ENCODE results near the gene TTN. TPM values are rescaled to one million over a fixed set of nuclear protein-coding genes. Genes with fewer than 3 reads are reported as not detected.

TTN gene
- total RNA-seq, 1 experiment from 2014 or later = under 0.01 TPM

DNA sequence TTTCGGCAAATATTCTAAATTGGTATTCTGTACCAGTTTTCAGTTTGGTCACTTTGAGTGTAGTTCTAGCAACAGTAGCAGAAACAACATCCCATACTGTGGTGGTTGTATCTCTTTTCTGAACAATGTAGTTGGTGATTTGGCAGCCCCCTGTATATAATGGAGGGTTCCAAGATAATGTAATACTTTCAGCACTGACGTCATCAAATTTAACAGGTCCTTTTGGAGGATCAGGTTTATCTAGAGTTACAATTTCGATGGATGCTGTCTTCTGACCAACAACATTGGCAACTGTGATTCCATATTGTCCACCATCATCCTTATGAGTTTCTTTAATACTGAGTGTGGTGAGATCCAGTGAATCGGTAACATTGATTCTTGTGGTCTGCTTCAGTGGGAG lies 239.0 kb downstream of the TTN start:
- 0 out of 2 replicates have a peak, but pooled peaks cover 3% of the 10 kb centered on the region for H3K36me3 ChIP-seq (ENCODE audit: insufficient read depth, low read length)
- no peaks in the 10 kb centered on the region for H3K79me2 ChIP-seq (ENCODE audit: low read length)
- no peaks in the 10 kb centered on the region for H3K4me1 ChIP-seq (ENCODE audit: low read length)
- no peaks in the 10 kb centered on the region for H3K9me2 ChIP-seq (replicated peaks; ENCODE audit: insufficient read depth, low read length)
- no peak overlapping the region for H3K27ac ChIP-seq (ENCODE audit: low read length)
- no peak overlapping the region for H3K4me3 ChIP-seq (ENCODE audit: low read length)
- H2AFZ ChIP-seq (ENCODE audit: low read length) = no peak overlapping the region
- no peak for DNase-seq
- no peaks in the 10 kb centered on the region for H4K20me1 ChIP-seq (ENCODE audit: insufficient read depth, low read depth, low read length)
- H3K27me3 ChIP-seq (ENCODE audit: low read length) = no peaks in the 10 kb centered on the region
- H3K9ac ChIP-seq (ENCODE audit: low read length) = no peak overlapping the region
- H3K9me3 ChIP-seq (ENCODE audit: low read length) = no peaks in the 10 kb centered on the region
- no peak overlapping the region for H3K4me2 ChIP-seq (ENCODE audit: low read depth, low read length, poor library complexity, severe bottlenecking)

DNA sequence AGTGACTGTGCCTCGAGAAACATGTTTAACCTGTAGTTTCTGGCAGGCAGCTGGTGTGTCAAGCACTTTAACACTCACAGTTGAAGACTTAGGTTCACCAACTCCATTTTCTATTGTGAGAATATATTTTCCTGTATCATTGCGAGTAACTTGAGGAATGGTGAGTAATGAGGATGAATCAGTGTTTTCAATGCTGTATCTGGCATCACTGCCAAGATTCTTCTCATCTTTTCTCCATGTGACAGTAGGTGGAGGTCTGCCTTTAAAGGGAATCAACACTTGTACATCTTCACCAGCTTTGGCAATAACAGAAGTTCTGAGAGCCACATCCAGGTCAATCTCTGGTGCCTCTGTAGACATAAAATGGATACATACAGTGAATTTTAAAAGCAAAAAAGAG lies 254.2 kb downstream of the TTN start:
- Histone ChIP-seq H3K4me1 (ENCODE audit: low read length) (peaks cover 5% of the 10 kb centered on the region), H3K79me2 (ENCODE audit: low read length) (0 out of 2 replicates have a peak, but pooled peaks cover 3% of the 10 kb centered on the region), H3K9me3 (ENCODE audit: low read length) (no peaks in the 10 kb centered on the region), H3K9me2 (replicated peaks; ENCODE audit: insufficient read depth, low read length) (no peaks in the 10 kb centered on the region), H3K27me3 (ENCODE audit: low read length) (no peaks in the 10 kb centered on the region), H4K20me1 (ENCODE audit: insufficient read depth, low read depth, low read length) (no peaks in the 10 kb centered on the region), H2AFZ (ENCODE audit: low read length) (no peak overlapping the region), H3K27ac (ENCODE audit: low read length) (no peak overlapping the region), H3K36me3 (ENCODE audit: insufficient read depth, low read length) (peaks cover 8% of the 10 kb centered on the region; the same call in 1 of the 2 replicates), H3K9ac (ENCODE audit: low read length) (no peak overlapping the region), H3K4me3 (ENCODE audit: low read length) (no peak overlapping the region), H3K4me2 (ENCODE audit: low read depth, low read length, poor library complexity, severe bottlenecking) (no peak overlapping the region)
- no peak for DNase-seq

DNA sequence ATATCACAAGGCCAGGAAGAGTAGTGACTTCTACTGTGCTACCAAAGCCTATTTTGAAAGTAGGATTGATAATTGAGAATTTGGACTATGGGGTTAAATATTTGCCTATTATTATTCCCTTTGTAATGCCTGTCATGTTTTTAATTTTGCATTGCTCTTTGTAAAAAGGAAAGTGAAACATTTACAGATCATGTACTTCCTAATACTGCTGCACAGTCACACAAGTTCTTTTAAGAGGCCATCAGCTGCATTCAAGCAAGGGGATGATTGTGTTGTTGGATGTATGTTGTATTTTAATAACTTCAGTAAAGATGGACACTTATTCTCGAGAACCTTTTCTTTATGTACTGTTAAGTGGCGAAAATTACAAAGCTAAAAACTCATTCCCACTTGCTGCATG lies 256.9 kb downstream of the TTN start:
- Histone ChIP-seq H2AFZ (ENCODE audit: low read length) (no peak overlapping the region), H3K4me2 (ENCODE audit: low read depth, low read length, poor library complexity, severe bottlenecking) (no peak overlapping the region), H3K27me3 (ENCODE audit: low read length) (no peaks in the 10 kb centered on the region), H3K4me3 (ENCODE audit: low read length) (no peak overlapping the region), H3K36me3 (ENCODE audit: insufficient read depth, low read length) (peaks cover 17% of the 10 kb centered on the region; the same call in 1 of the 2 replicates), H3K9me2 (replicated peaks; ENCODE audit: insufficient read depth, low read length) (no peaks in the 10 kb centered on the region), H3K79me2 (ENCODE audit: low read length) (0 out of 2 replicates have a peak, but pooled peaks cover 3% of the 10 kb centered on the region), H3K27ac (ENCODE audit: low read length) (no peak overlapping the region), H3K4me1 (ENCODE audit: low read length) (no peaks in the 10 kb centered on the region), H4K20me1 (ENCODE audit: insufficient read depth, low read depth, low read length) (no peaks in the 10 kb centered on the region), H3K9ac (ENCODE audit: low read length) (no peak overlapping the region), H3K9me3 (ENCODE audit: low read length) (no peaks in the 10 kb centered on the region)
- DNase-seq = no peak

- Histone ChIP-seq H3K27ac (ENCODE audit: low read length) (no peak overlapping the region), H3K4me2 (ENCODE audit: low read depth, low read length, poor library complexity, severe bottlenecking) (no peak overlapping the region), H3K79me2 (ENCODE audit: low read length) (peaks cover 26% of the 10 kb centered on the region), H3K9me2 (replicated peaks; ENCODE audit: insufficient read depth, low read length) (no peaks in the 10 kb centered on the region), H3K36me3 (ENCODE audit: insufficient read depth, low read length) (peaks cover 48% of the 10 kb centered on the region), H3K9ac (ENCODE audit: low read length) (no peak overlapping the region), H3K4me1 (ENCODE audit: low read length) (no peaks in the 10 kb centered on the region), H3K9me3 (ENCODE audit: low read length) (no peaks in the 10 kb centered on the region), H3K27me3 (ENCODE audit: low read length) (no peaks in the 10 kb centered on the region), H2AFZ (ENCODE audit: low read length) (no peak overlapping the region), H3K4me3 (ENCODE audit: low read length) (no peak overlapping the region), H4K20me1 (ENCODE audit: insufficient read depth, low read depth, low read length) (no peaks in the 10 kb centered on the region)
- DNase-seq = no peak
These were observed 264.7 kb downstream of the TTN start for GRCh38 chr2:178542569-178542968.

- Histone ChIP-seq H3K27me3 (ENCODE audit: low read length) (no peaks in the 10 kb centered on the region), H3K9me3 (ENCODE audit: low read length) (no peaks in the 10 kb centered on the region), H3K79me2 (ENCODE audit: low read length) (peaks cover 27% of the 10 kb centered on the region), H4K20me1 (ENCODE audit: insufficient read depth, low read depth, low read length) (no peaks in the 10 kb centered on the region), H3K4me2 (ENCODE audit: low read depth, low read length, poor library complexity, severe bottlenecking) (no peak overlapping the region), H3K27ac (ENCODE audit: low read length) (no peak overlapping the region), H3K4me1 (ENCODE audit: low read length) (no peaks in the 10 kb centered on the region), H3K36me3 (ENCODE audit: insufficient read depth, low read length) (peaks cover 48% of the 10 kb centered on the region), H3K4me3 (ENCODE audit: low read length) (no peak overlapping the region), H3K9me2 (replicated peaks; ENCODE audit: insufficient read depth, low read length) (no peaks in the 10 kb centered on the region), H3K9ac (ENCODE audit: low read length) (no peak overlapping the region), H2AFZ (ENCODE audit: low read length) (no peak overlapping the region)
- DNase-seq = no peak
These were observed 265.1 kb downstream of the TTN start for GRCh38 chr2:178542161-178542560.

DNA sequence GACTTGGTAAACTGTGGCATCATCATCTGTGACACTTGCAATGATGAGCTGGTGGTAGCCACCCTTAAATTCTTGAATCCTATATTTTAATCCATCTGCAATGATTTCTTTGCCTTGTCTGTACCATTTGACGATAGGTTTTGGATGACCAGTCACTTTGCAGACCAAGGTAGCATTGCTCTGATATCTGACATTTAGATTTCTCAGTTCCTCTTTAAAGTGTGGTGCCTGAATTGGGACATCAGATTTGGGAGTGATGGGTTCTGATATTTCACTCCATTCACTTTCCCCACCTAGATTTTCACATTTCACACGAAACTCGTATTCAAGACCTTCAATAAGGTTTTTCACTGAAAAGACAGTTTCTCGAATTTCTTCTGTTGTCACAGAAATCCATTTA lies 271.2 kb downstream of the TTN start:
- Histone ChIP-seq H3K4me3 (ENCODE audit: low read length) (no peak overlapping the region), H3K4me1 (ENCODE audit: low read length) (no peaks in the 10 kb centered on the region), H3K9ac (ENCODE audit: low read length) (no peak overlapping the region), H3K27me3 (ENCODE audit: low read length) (no peaks in the 10 kb centered on the region), H2AFZ (ENCODE audit: low read length) (no peak overlapping the region), H3K9me2 (replicated peaks; ENCODE audit: insufficient read depth, low read length) (no peaks in the 10 kb centered on the region), H4K20me1 (ENCODE audit: insufficient read depth, low read depth, low read length) (no peaks in the 10 kb centered on the region), H3K36me3 (ENCODE audit: insufficient read depth, low read length) (peaks cover 59% of the 10 kb centered on the region), H3K9me3 (ENCODE audit: low read length) (no peaks in the 10 kb centered on the region), H3K4me2 (ENCODE audit: low read depth, low read length, poor library complexity, severe bottlenecking) (no peak overlapping the region), H3K79me2 (ENCODE audit: low read length) (peaks cover 81% of the 10 kb centered on the region), H3K27ac (ENCODE audit: low read length) (no peak overlapping the region)
- no peak for DNase-seq

DNA sequence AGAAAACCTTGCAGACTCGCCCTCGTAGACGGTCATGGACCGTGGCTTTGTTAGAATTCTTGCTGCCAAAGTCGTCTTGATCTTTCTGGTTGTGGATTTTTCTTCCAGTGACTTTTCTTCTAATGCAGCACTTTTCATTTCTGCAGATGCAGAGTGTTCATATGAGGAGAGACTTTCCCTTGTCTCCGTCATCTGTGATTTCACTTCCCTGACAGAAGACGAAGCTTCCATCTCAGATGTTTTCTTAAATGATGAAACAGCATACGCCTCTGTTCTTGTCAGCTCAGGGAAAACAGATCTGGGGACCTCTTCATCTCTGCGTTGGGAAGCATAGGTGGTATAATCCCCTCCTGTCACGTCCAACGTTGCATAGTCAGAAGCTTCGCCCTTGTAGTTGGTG lies 276.1 kb downstream of the TTN start:
- Histone ChIP-seq H4K20me1 (ENCODE audit: insufficient read depth, low read depth, low read length) (no peaks in the 10 kb centered on the region), H3K9me2 (replicated peaks; ENCODE audit: insufficient read depth, low read length) (no peaks in the 10 kb centered on the region), H3K36me3 (ENCODE audit: insufficient read depth, low read length) (peaks cover 57% of the 10 kb centered on the region), H3K9ac (ENCODE audit: low read length) (no peak overlapping the region), H3K79me2 (ENCODE audit: low read length) (peaks cover 99% of the 10 kb centered on the region), H2AFZ (ENCODE audit: low read length) (no peak overlapping the region), H3K9me3 (ENCODE audit: low read length) (no peaks in the 10 kb centered on the region), H3K27ac (ENCODE audit: low read length) (no peak overlapping the region), H3K27me3 (ENCODE audit: low read length) (no peaks in the 10 kb centered on the region), H3K4me3 (ENCODE audit: low read length) (no peak overlapping the region), H3K4me1 (ENCODE audit: low read length) (peaks cover 18% of the 10 kb centered on the region), H3K4me2 (ENCODE audit: low read depth, low read length, poor library complexity, severe bottlenecking) (no peak overlapping the region)
- no peak for DNase-seq

GRCh38 chr2:178530625-178531142 lies 276.5 kb downstream of the TTN start:
- Histone ChIP-seq H3K27ac (ENCODE audit: low read length) (no peak overlapping the region), H3K9me2 (replicated peaks; ENCODE audit: insufficient read depth, low read length) (no peaks in the 10 kb centered on the region), H3K9me3 (ENCODE audit: low read length) (no peaks in the 10 kb centered on the region), H4K20me1 (ENCODE audit: insufficient read depth, low read depth, low read length) (no peaks in the 10 kb centered on the region), H3K4me1 (ENCODE audit: low read length) (peaks cover 20% of the 10 kb centered on the region), H3K36me3 (ENCODE audit: insufficient read depth, low read length) (peaks cover 57% of the 10 kb centered on the region), H3K9ac (ENCODE audit: low read length) (no peak overlapping the region), H3K4me2 (ENCODE audit: low read depth, low read length, poor library complexity, severe bottlenecking) (no peak overlapping the region), H2AFZ (ENCODE audit: low read length) (no peak overlapping the region), H3K27me3 (ENCODE audit: low read length) (no peaks in the 10 kb centered on the region), H3K79me2 (ENCODE audit: low read length) (peaks cover 100% of the 10 kb centered on the region), H3K4me3 (ENCODE audit: low read length) (no peak overlapping the region)
- DNase-seq = no peak
